Measurements from ENCODE around the gene SOS1.

Gene SOS1

DNA sequence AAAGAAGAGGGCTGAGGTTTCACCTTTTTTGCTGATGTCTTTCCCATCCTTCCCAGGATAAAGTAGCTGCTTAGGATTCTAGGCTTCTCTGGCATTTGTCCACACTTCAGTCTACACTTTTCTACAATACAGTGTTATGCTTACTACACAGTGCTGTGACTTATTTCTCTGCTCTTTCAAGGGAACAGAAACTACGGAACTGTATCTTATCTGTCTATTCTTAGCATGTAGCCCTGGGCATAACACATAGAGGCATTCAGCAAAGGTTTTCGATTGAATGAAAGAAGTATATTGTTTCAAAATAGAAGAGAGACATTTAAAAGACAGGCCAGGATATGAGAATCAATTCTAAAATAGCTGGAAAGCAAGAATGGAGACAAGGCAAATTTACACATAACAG, 120.3 kb downstream of the SOS1 start:
- Histone ChIP-seq H3K9me2 (replicated peaks; ENCODE audit: control insufficient read depth, low read length) (no peaks in the 10 kb centered on the region), H3K4me3 (ENCODE audit: low read length) (no peak overlapping the region), H3K9me3 (ENCODE audit: control insufficient read depth, insufficient read depth, low read length) (no peaks in the 10 kb centered on the region), H3K36me3 (ENCODE audit: control insufficient read depth, low read length) (peaks cover 71% of the 10 kb centered on the region), H3K27ac (ENCODE audit: low read depth, low read length) (no peak overlapping the region), H3K79me2 (ENCODE audit: control insufficient read depth, low read length) (no peaks in the 10 kb centered on the region), H3K27me3 (ENCODE audit: control insufficient read depth, low read length) (no peaks in the 10 kb centered on the region), H3K4me1 (ENCODE audit: control insufficient read depth, low read length) (no peaks in the 10 kb centered on the region), H4K20me1 (ENCODE audit: control insufficient read depth, insufficient read depth, low read depth, low read length) (no peaks in the 10 kb centered on the region), H3F3A (ENCODE audit: control insufficient read depth, insufficient read depth) (no peaks in the 10 kb centered on the region), H3K4me2 (ENCODE audit: low read length) (no peak overlapping the region)
- TF ChIP-seq, protein P1, sequence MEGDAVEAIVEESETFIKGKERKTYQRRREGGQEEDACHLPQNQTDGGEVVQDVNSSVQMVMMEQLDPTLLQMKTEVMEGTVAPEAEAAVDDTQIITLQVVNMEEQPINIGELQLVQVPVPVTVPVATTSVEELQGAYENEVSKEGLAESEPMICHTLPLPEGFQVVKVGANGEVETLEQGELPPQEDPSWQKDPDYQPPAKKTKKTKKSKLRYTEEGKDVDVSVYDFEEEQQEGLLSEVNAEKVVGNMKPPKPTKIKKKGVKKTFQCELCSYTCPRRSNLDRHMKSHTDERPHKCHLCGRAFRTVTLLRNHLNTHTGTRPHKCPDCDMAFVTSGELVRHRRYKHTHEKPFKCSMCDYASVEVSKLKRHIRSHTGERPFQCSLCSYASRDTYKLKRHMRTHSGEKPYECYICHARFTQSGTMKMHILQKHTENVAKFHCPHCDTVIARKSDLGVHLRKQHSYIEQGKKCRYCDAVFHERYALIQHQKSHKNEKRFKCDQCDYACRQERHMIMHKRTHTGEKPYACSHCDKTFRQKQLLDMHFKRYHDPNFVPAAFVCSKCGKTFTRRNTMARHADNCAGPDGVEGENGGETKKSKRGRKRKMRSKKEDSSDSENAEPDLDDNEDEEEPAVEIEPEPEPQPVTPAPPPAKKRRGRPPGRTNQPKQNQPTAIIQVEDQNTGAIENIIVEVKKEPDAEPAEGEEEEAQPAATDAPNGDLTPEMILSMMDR (IDR thresholded peaks at IDR 0.05; ENCODE audit: low read depth, low read length, poor library complexity, severe bottlenecking) = no peak
- no peak for TF ChIP-seq EZH2phosphoT487 (IDR thresholded peaks at IDR 0.05; ENCODE audit: borderline replicate concordance, low read length)

DNA sequence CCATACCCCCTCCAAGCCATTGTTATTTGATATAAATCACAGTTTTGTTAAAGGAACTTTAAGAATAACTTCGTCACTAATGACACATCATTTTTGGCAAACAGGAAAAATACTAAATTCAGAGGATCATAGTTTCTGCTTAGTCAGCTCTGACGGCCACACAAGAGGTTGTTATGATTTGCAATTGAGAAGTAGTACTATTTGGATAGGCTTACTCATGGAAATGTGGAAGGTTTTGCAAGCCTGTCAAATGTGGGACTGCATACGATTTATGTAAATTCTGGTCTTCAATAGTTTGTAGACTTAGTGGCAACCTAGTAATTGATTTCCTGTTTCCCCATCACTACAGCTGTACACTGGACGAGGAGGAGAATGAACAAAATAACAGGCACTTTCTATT, 123.1 kb downstream of the SOS1 start:
- Histone ChIP-seq H3K27me3 (ENCODE audit: control insufficient read depth, low read length) (no peaks in the 10 kb centered on the region), H3K27ac (ENCODE audit: low read depth, low read length) (no peak overlapping the region), H4K20me1 (ENCODE audit: control insufficient read depth, insufficient read depth, low read depth, low read length) (no peaks in the 10 kb centered on the region), H3K36me3 (ENCODE audit: control insufficient read depth, low read length) (peaks cover 70% of the 10 kb centered on the region), H3K9me3 (ENCODE audit: control insufficient read depth, insufficient read depth, low read length) (no peaks in the 10 kb centered on the region), H3K9me2 (replicated peaks; ENCODE audit: control insufficient read depth, low read length) (no peaks in the 10 kb centered on the region), H3K4me3 (ENCODE audit: low read length) (no peak overlapping the region), H3K4me1 (ENCODE audit: control insufficient read depth, low read length) (no peaks in the 10 kb centered on the region), H3K4me2 (ENCODE audit: low read length) (no peak overlapping the region), H3K79me2 (ENCODE audit: control insufficient read depth, low read length) (no peaks in the 10 kb centered on the region), H3F3A (ENCODE audit: control insufficient read depth, insufficient read depth) (no peaks in the 10 kb centered on the region)
- TF ChIP-seq, protein P1 (IDR thresholded peaks at IDR 0.05; ENCODE audit: low read depth, low read length, poor library complexity, severe bottlenecking) = no peak
- TF ChIP-seq EZH2phosphoT487 (IDR thresholded peaks at IDR 0.05; ENCODE audit: borderline replicate concordance, low read length) = no peak

DNA sequence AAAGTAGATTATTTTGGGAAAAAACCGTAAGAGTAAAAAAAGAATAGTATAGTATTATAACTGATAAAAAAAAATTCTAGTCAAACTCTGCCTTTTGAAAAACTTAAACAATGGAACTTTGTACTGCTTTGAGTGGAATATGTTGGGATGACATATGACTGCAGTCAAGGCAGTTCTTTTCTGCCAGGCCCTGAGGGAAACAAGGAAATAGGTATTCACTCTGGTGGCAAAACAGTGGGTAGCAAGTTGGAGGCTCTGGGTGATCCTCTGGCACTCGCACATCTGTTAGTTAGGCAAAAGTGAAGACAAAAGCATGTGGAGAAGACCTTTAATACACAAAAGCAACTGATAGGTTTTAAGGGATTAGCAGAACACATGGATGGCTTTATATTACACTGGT, 129.0 kb downstream of the SOS1 start:
- no peaks in the 10 kb centered on the region for H4K20me1 ChIP-seq (ENCODE audit: control insufficient read depth, insufficient read depth, low read depth, low read length)
- H3F3A ChIP-seq (ENCODE audit: control insufficient read depth, insufficient read depth) = no peaks in the 10 kb centered on the region

More for the DNA sequence above, 129.0 kb downstream of the SOS1 start:
- no peak overlapping the region for H3K4me2 ChIP-seq (ENCODE audit: low read length)
- no peak overlapping the region for H3K27ac ChIP-seq (ENCODE audit: low read depth, low read length)
- H3K36me3 ChIP-seq (ENCODE audit: control insufficient read depth, low read length) = peaks cover 47% of the 10 kb centered on the region
- no peaks in the 10 kb centered on the region for H3K79me2 ChIP-seq (ENCODE audit: control insufficient read depth, low read length)
- H3K4me1 ChIP-seq (ENCODE audit: control insufficient read depth, low read length) = no peaks in the 10 kb centered on the region
- H3K9me2 ChIP-seq (replicated peaks; ENCODE audit: control insufficient read depth, low read length) = no peaks in the 10 kb centered on the region
- H3K27me3 ChIP-seq (ENCODE audit: control insufficient read depth, low read length) = no peaks in the 10 kb centered on the region
- TF ChIP-seq, protein P1 (IDR thresholded peaks at IDR 0.05; ENCODE audit: low read depth, low read length, poor library complexity, severe bottlenecking) = no peak
- no peak for TF ChIP-seq EZH2phosphoT487 (IDR thresholded peaks at IDR 0.05; ENCODE audit: borderline replicate concordance, low read length)
- H3K4me3 ChIP-seq (ENCODE audit: low read length) = no peak overlapping the region
- no peaks in the 10 kb centered on the region for H3K9me3 ChIP-seq (ENCODE audit: control insufficient read depth, insufficient read depth, low read length)
